Heart right ventricle (tissue), 16 donors: ENCODE data around the gene TNS1. TPM values are rescaled to one million over a fixed set of nuclear protein-coding genes. Genes with fewer than 3 reads are reported as not detected.
A peak's percentile ranks its signal among the peaks of the same experiment; 100 is the strongest.

Experiments
- ATAC-seq, 8 donors: fragments of 200-7000 bp; cut with Tn5 transposase; one replicate each; pipeline ENCODE4 v1.9.1; 2020; ENCODE audit warnings: mild to moderate bottlenecking in 8 of 8, moderate library complexity in 8 of 8, moderate number of reproducible peaks in 1 of 8
- DNase-seq, 2 donors: peaks; one replicate each; pipeline ENCODE4 v3.0.0-alpha.2; 2020
- H3K27ac ChIP-seq, 10 donors: fragments of 200-600 bp; sonication (generic) in 2 of 10; one replicate each; pipeline versions ENCODE4 v1.5.0 to v1.8.0; 2020 to 2022; ENCODE audit warnings: mild to moderate bottlenecking in 3 of 10
- H3K27me3 ChIP-seq, 7 donors: fragments of 200-600 bp; one replicate each; pipeline ENCODE4 v1.8.0; 2021 to 2022; ENCODE audit warnings: mild to moderate bottlenecking in 2 of 7
- H3K36me3 ChIP-seq, 9 donors: fragments of 200-600 bp; sonication (generic) in 1 of 9; one replicate each; pipeline versions ENCODE4 v1.5.0 to v1.8.0; 2020 to 2022; ENCODE audit warnings: mild to moderate bottlenecking in 2 of 9
- H3K4me1 ChIP-seq, 9 donors: fragments of 200-600 bp; sonication (generic) in 1 of 9; one replicate each; pipeline versions ENCODE4 v1.5.0 to v1.8.0; 2020 to 2022; ENCODE audit warnings: mild to moderate bottlenecking in 4 of 9
- H3K4me3 ChIP-seq, 10 donors: fragments of 200-600 bp; sonication (generic) in 2 of 10; one replicate each; pipeline versions ENCODE4 v1.5.0 to v1.8.0; 2020 to 2022; ENCODE audit warnings: mild to moderate bottlenecking in 7 of 10, moderate library complexity in 2 of 10
- H3K9me3 ChIP-seq, 11 donors: fragments of 200-600 bp in 10 of 11; sonication (generic) in 2 of 11; one replicate each; pipeline versions ENCODE4 v1.5.0 to v1.8.0; 2013 to 2022; ENCODE audit warnings: mild to moderate bottlenecking in 2 of 11, control low read depth in 1 of 11, moderate library complexity in 1 of 11
- WGBS, 2 donors: extraction: QIAGEN DNeasy Blood & Tissue Kit; methylation state at CpG; one replicate each; pipeline ENCODE4 v1.1.7; 2013; ENCODE audit warnings: inconsistent platforms in 1 of 2; 5-methylcytosine and 5-hydroxymethylcytosine counted together
- intact Hi-C, 10 donors: fragments of 100-400 bp; cut with DNase I; formaldehyde crosslinking; loops; one replicate each; pipeline versions ENCODE4 v1.11.1 to v1.14.2; 2022
- polyA plus RNA-seq, 2 donors: library from polyadenylated mRNA; stranded (reverse); fragments of 200-250 nt; gene quantifications; one replicate each; pipeline ENCODE4 v1.2.3, GENCODE V29; 2013
- total RNA-seq, 10 donors: library from RNA; stranded (reverse); fragmentation: NEBNext Ultra II Directional in 3 of 10; extraction: Animal tissue kit (Norgen Biotek cat#: 25700) in 3 of 10; gene quantifications; one replicate each; pipeline versions ENCODE4 v1.2.1 to v1.2.4, GENCODE V29; 2021 to 2023
- TF ChIP-seq, protein P1 (sequence below), 9 donors: fragments of 200-600 bp; sonication (generic) in 2 of 9; IDR thresholded peaks; one replicate each; pipeline versions ENCODE4 v1.5.0 to v1.8.0; 2021 to 2022; ENCODE audit warnings: antibody characterized with exemption in 9 of 9, mild to moderate bottlenecking in 5 of 9, moderate library complexity in 1 of 9
- donor health status: Arrhythmogenic right ventricular cardiomyopathy.
- donor health status: ischemic (EF 13 %, LVEDD 7.1; RV severe dilation, severe dysfunction).
- donor health status: healthy with polysubstance abuse.
- donor health status: DM: no; HTN: yes; CAD: no.
- donor health status: DM: no; HTN: no; CAD: no.
- donor health status: ischemic (EF 25% LVEDD 6.9; RV normal size, moderate dysfunction).
- donor health status: ischemic (EF 25% LVEDD 5.7; RV mildly dilated, moderate dysfunction).
- donor health status: healthy.
- donor health status: DM: yes; HTN: yes; CAD: no.
- donor health status: Ischemic cardiomyopathy.
- donor health status: ischemic (EF 35%, LVEDD 5.7; RV mildly dilated, moderate dysfunction).
- donor health status: nonischemic (EF 11% LVEDD 7.7; RV severe dilation, severe dysfunction).
- donor health status: DM: yes; HTN: yes; CAD: no.
- donor health status: PGD.
- donor health status: ischemic (EF 29% LVEDD 5.4; RV normal size, mild dysfunction).
- donor health status: nonischemic (EF 23%, LVEDD 6.1; RV moderate dilation, normal function).

Gene TNS1
- total and polyA plus RNA-seq, 12 donors = 64.6 to 844 (median 731) TPM

DNA sequence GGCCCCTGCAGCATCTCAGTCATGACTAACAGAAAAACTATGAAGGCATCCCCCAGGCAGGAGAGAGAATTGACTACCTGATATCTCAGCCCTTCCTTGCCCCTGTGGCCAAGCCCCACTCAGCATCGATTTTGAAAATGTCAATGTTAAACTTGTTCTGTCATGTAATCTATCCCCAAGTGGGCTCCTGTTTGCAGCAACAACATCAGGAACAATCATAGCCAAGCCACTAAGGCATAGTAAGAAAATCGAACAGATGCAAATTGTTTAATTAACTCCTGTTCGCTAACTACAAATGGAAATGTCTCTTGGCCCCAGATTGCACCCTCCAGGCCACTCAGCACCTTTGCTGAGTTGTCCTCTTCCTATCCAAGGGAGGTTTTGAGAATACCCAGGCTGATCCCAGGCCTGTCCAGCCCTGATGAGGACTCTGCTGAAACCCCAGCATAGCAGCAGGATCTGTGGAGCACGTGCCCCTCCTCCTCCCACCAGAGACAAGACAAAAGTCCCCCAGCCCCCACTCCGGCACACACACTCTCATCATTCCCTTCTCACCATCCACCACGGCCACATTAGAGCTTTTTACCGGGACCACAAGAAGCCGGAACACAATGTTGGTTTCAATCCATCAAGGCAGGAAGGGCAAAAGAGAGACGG lies 150.1 kb downstream of the TNS1 start:
- H3K4me3 ChIP-seq = no peak overlapping the region

GRCh38 chr2:217851191-217852020 lies 151.4 kb downstream of the TNS1 start:
- peak overlapping the region in 2 of 10 donors; percentile 9 to 13 for H3K4me3 ChIP-seq
- no peaks in the 10 kb centered on the region for H3K9me3 ChIP-seq
- ATAC-seq = peak; percentile 2 to 65 (median 17)
- intact Hi-C loops = loop anchor here in 1 of 10 donors (10.0 kb wide), 1 partner anchor 47 kb away; no protein-coding TSS in a partner anchor
- peaks cover 0 to 88% (median 53%) of the 10 kb centered on the region in 9 donors for H3K36me3 ChIP-seq
- peak in 1 of 2 donors; percentile 65 for DNase-seq
- H3K27me3 ChIP-seq = no peaks in the 10 kb centered on the region
- peak overlapping the region; percentile 75 to 96 (median 80) for H3K27ac ChIP-seq
- 63 to 65% methylated on average over 2 of the region's 2 CpGs for WGBS, 2 donors
- H3K4me1 ChIP-seq = peaks cover 61 to 100% (median 99%) of the 10 kb centered on the region in 9 donors
- TF ChIP-seq, protein P1, sequence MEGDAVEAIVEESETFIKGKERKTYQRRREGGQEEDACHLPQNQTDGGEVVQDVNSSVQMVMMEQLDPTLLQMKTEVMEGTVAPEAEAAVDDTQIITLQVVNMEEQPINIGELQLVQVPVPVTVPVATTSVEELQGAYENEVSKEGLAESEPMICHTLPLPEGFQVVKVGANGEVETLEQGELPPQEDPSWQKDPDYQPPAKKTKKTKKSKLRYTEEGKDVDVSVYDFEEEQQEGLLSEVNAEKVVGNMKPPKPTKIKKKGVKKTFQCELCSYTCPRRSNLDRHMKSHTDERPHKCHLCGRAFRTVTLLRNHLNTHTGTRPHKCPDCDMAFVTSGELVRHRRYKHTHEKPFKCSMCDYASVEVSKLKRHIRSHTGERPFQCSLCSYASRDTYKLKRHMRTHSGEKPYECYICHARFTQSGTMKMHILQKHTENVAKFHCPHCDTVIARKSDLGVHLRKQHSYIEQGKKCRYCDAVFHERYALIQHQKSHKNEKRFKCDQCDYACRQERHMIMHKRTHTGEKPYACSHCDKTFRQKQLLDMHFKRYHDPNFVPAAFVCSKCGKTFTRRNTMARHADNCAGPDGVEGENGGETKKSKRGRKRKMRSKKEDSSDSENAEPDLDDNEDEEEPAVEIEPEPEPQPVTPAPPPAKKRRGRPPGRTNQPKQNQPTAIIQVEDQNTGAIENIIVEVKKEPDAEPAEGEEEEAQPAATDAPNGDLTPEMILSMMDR (IDR thresholded peaks at IDR 0.05) = no peak

More for the DNA sequence above, 150.1 kb downstream of the TNS1 start:
- Histone ChIP-seq H3K27me3 (no peaks in the 10 kb centered on the region), H3K27ac (peak overlapping the region in 9 of 10 donors; percentile 62 to 96 (median 80)), H3K9me3 (no peaks in the 10 kb centered on the region), H3K4me1 (peaks cover 52 to 100% (median 99%) of the 10 kb centered on the region in 9 donors), H3K36me3 (peaks cover 0 to 88% (median 42%) of the 10 kb centered on the region in 9 donors)
- WGBS, 2 donors = 45 to 50% methylated on average over 9 of the region's 9 CpGs
- DNase-seq = no peak
- TF ChIP-seq, protein P1 (IDR thresholded peaks at IDR 0.05) = no peak
- ATAC-seq = no peak
- intact Hi-C loops = loop anchor here in 1 of 10 donors (10.0 kb wide), 1 partner anchor 48 kb away; no protein-coding TSS in a partner anchor

DNA sequence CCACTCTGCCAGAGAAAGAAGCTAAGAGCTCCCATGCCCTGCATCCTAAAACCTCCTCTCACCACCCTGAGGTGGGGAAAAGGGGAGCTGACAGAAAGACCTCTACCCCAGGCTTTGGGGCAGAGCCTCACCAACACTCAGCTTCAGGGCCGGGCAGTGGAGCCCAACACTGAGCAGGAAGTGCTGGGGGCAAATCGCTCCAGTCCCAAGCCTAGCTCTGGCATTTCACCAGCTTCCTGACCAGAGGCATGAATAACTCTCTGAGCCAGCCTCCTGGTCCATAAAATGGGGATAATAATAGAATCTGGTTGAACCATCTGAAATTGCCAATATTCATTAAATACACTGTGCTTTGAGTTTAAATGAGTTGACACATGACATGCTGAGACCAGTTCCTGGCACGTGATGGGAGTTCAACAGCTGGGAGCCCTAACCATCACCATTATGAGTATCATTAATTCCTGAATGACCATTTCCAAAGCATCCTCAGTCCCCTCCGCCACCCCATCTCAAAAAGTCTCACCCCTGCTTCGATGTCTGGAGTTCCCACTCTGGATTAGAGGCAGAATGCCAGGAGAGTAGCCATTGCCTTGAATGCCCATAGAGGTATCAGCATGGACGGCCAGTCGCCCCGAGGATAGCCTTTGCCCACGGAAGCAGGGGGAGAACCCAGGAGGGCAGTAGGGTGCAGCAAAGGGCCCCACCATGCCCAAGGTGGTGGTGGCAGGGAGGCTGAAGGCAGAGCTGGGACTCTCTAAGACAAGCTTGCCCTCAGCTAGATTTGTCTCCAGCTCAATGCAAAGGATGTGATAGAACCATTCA lies 153.4 kb downstream of the TNS1 start:
- DNase-seq (no peak), ATAC-seq (no peak)
- 64 to 67% methylated on average over 9 of the region's 9 CpGs for WGBS, 2 donors
- TF ChIP-seq, protein P1 (IDR thresholded peaks at IDR 0.05) = no peak
- Histone ChIP-seq H3K4me3 (no peak overlapping the region), H3K27me3 (no peaks in the 10 kb centered on the region), H3K9me3 (peaks cover 0 to 11% (median 0%) of the 10 kb centered on the region in 11 donors), H3K27ac (peak overlapping the region; percentile 11 to 96 (median 77)), H3K4me1 (peaks cover 53 to 100% (median 96%) of the 10 kb centered on the region in 9 donors), H3K36me3 (peaks cover 0 to 88% (median 52%) of the 10 kb centered on the region in 9 donors)
- intact Hi-C loops = no loop called here
